SK-N-SH (cell line): ENCODE data around the gene GRAMD1B. TPM values are rescaled to one million over a fixed set of nuclear protein-coding genes. Genes with fewer than 3 reads are reported as not detected.

ENCODE experiments used
- CTCF ChIA-PET: fragments of 300-600, 350-600 bp; formaldehyde crosslinking; extraction: SDS; loops from one replicate; lab custom pipeline; 2021; lab: Yijun Ruan, JAX
- POLR2A ChIA-PET: fragments of 350-600 bp; sonication (Branson Sonifier 250); formaldehyde crosslinking; extraction: SDS; loops from one replicate; lab custom pipeline; 2020; ENCODE audit warnings: antibody characterized with exemption, inconsistent platforms; lab: Yijun Ruan, JAX
- DNase-seq: peaks from one replicate; pipeline ENCODE4 v3.0.0; 2012
- H2AFZ ChIP-seq: fragments of 200-600 bp; sonication (generic); 2 replicates; pipeline ENCODE4 v1.8.1; 2016; ENCODE audit warnings: antibody characterized with exemption, mild to moderate bottlenecking, low read depth
- H3F3A ChIP-seq: fragments of 200-600 bp; sonication (generic); replicated peaks from 2 replicates; pipeline ENCODE3; 2016; ENCODE audit warnings: antibody characterized with exemption, mild to moderate bottlenecking; ENCODE audit not compliant: insufficient read depth
- H3K27ac ChIP-seq, 2 experiments: fragments of 200-500 bp in 1 of 2; fragments of 200-600 bp in 1 of 2; sonication (Bioruptor generic) in 1 of 2; sonication (generic), shearing (Covaris generic) in 1 of 2; 2 replicates each; pipeline versions ENCODE4 v1.5.1 to v1.6.1; 2014 to 2016; ENCODE audit warnings: low read depth in 2 of 2, inconsistent platforms in 1 of 2, low read length in 1 of 2, mild to moderate bottlenecking in 1 of 2, mixed read lengths in 1 of 2
- H3K27me3 ChIP-seq: fragments of 200-600 bp; sonication (generic), shearing (Covaris generic); 2 replicates; pipeline ENCODE4 v1.6.1; 2016; ENCODE audit warnings: mixed run types; ENCODE audit not compliant: insufficient read depth
- H3K36me3 ChIP-seq, 2 experiments: fragments of 200-500 bp in 1 of 2; fragments of 200-600 bp in 1 of 2; sonication (Bioruptor generic) in 1 of 2; sonication (generic) in 1 of 2; replicated peaks in 1 of 2; 2 replicates each; pipeline versions ENCODE3 to v1.5.1; 2014 to 2016; ENCODE audit warnings: low read length in 1 of 2, mild to moderate bottlenecking in 1 of 2; ENCODE audit not compliant: insufficient read depth in 2 of 2, control insufficient read depth in 1 of 2
- H3K4me1 ChIP-seq, 2 experiments: fragments of 200-500 bp in 1 of 2; fragments of 200-600 bp in 1 of 2; sonication (Bioruptor generic) in 1 of 2; sonication (generic), shearing (Covaris generic) in 1 of 2; 2 replicates each; pipeline versions ENCODE4 v1.5.1 to v1.6.1; 2014 to 2016; ENCODE audit warnings: low read depth in 1 of 2, low read length in 1 of 2, mixed run types in 1 of 2; ENCODE audit not compliant: insufficient read depth in 2 of 2, control insufficient read depth in 1 of 2
- H3K4me2 ChIP-seq: fragments of 200-600 bp; sonication (generic), shearing (Covaris generic); 2 replicates; pipeline ENCODE4 v1.6.1; 2017; ENCODE audit warnings: mixed run types
- H3K4me3 ChIP-seq, 2 experiments: fragments of 200-500 bp in 1 of 2; fragments of 200-600 bp in 1 of 2; sonication (Bioruptor generic) in 1 of 2; sonication (generic), shearing (Covaris generic) in 1 of 2; 2 replicates each; pipeline versions ENCODE4 v1.5.1 to v1.8.1; 2014 to 2016; ENCODE audit warnings: low read depth in 2 of 2, inconsistent platforms in 1 of 2, low read length in 1 of 2, mild to moderate bottlenecking in 1 of 2, mixed read lengths in 1 of 2, moderate library complexity in 1 of 2
- H3K79me2 ChIP-seq: fragments of 200-600 bp; sonication (generic); 2 replicates; pipeline ENCODE4 v1.8.1; 2017; ENCODE audit warnings: mild to moderate bottlenecking; ENCODE audit not compliant: insufficient read depth
- H3K9ac ChIP-seq: fragments of 200-600 bp; sonication (generic); 2 replicates; pipeline ENCODE4 v1.6.1; 2017; ENCODE audit warnings: mixed run types
- H3K9me2 ChIP-seq: fragments of 200-600 bp; sonication (generic); 2 replicates; pipeline ENCODE4 v1.6.1; 2017; ENCODE audit warnings: mixed run types
- H3K9me3 ChIP-seq: fragments of 200-600 bp; sonication (generic); 2 replicates; pipeline ENCODE4 v1.6.1; 2017; ENCODE audit warnings: mixed run types, mild to moderate bottlenecking, moderate library complexity
- H4K20me1 ChIP-seq: fragments of 200-600 bp; sonication (generic); 2 replicates; pipeline ENCODE4 v1.6.1; 2017; ENCODE audit warnings: mild to moderate bottlenecking, mixed run types; ENCODE audit not compliant: insufficient read depth
- ELF1 ChIP-seq: IDR thresholded peaks from 2 replicates; pipeline ENCODE4 v1.4.0; 2012
- EZH2phosphoT487 ChIP-seq: fragments of 200-600 bp; sonication (generic); IDR thresholded peaks from 2 replicates; pipeline ENCODE4 v1.6.1; 2017; ENCODE audit warnings: low read depth, mixed run types, mild to moderate bottlenecking, antibody characterized with exemption, moderate library complexity, borderline replicate concordance
- FOXJ3 ChIP-seq: sonication (generic); formaldehyde crosslinking; IDR thresholded peaks from 2 replicates; pipeline ENCODE4 v1.5.1; 2020; ENCODE audit warnings: mild to moderate bottlenecking, missing genetic modification reagents
- IRF3 ChIP-seq: fragments of 150-350 bp; IDR thresholded peaks from 2 replicates; pipeline ENCODE4 v1.6.1; 2016; ENCODE audit warnings: mild to moderate bottlenecking, low read depth, low read length
- MXI1 ChIP-seq: IDR thresholded peaks from 2 replicates; pipeline ENCODE4 v1.6.1; 2012; ENCODE audit warnings: mild to moderate bottlenecking, low read depth, low read length, improper control_type of control experiment
- NFIC ChIP-seq: IDR thresholded peaks from 2 replicates; pipeline ENCODE4 v1.4.0; 2012; ENCODE audit warnings: borderline replicate concordance
- NRF1 ChIP-seq: IDR thresholded peaks from 2 replicates; pipeline ENCODE4 v1.6.1; 2012; ENCODE audit warnings: low read depth, mild to moderate bottlenecking, low read length
- POLR2AphosphoS5 ChIP-seq: IDR thresholded peaks from 2 replicates; pipeline ENCODE4 v1.6.1; 2012; ENCODE audit warnings: low read depth, low read length
- RAD21 ChIP-seq: IDR thresholded peaks from 2 replicates; pipeline ENCODE4 v1.6.1; 2012; ENCODE audit warnings: mild to moderate bottlenecking, low read length
- RCOR1 ChIP-seq: fragments of 150-350 bp; IDR thresholded peaks from 2 replicates; pipeline ENCODE4 v1.6.1; 2017; ENCODE audit warnings: antibody characterized with exemption, low read length
- RXRA ChIP-seq: IDR thresholded peaks from 2 replicates; pipeline ENCODE4 v1.4.0; 2012; ENCODE audit warnings: low read depth, mild to moderate bottlenecking, borderline replicate concordance
- SIN3A ChIP-seq: IDR thresholded peaks from 2 replicates; pipeline ENCODE4 v1.6.1; 2012; ENCODE audit warnings: low read depth, mild to moderate bottlenecking, low read length, moderate library complexity, borderline replicate concordance
- TAF1 ChIP-seq: IDR thresholded peaks from 2 replicates; pipeline ENCODE4 v1.6.1; 2012; ENCODE audit warnings: low read depth, mild to moderate bottlenecking, low read length, moderate library complexity, borderline replicate concordance
- TCF12 ChIP-seq: IDR thresholded peaks from 2 replicates; pipeline ENCODE4 v1.4.0; 2012
- TEAD4 ChIP-seq: IDR thresholded peaks from 2 replicates; pipeline ENCODE4 v1.4.0; 2012; ENCODE audit warnings: mild to moderate bottlenecking, borderline replicate concordance; ENCODE audit not compliant: insufficient read depth
- USF1 ChIP-seq: IDR thresholded peaks from 2 replicates; pipeline ENCODE4 v1.4.0; 2012; ENCODE audit warnings: low read depth, borderline replicate concordance
- YY1 ChIP-seq: IDR thresholded peaks from 2 replicates; pipeline ENCODE4 v1.4.0; 2012; ENCODE audit warnings: low read depth, mild to moderate bottlenecking
- WGBS: methylation state at CpG from one replicate; pipeline ENCODE4 v1.1.6; 2017; ENCODE audit warnings: low lambda C conversion rate; 5-methylcytosine and 5-hydroxymethylcytosine counted together
- polyA plus RNA-seq, 3 experiments: library from polyadenylated mRNA; depleted of rRNA; stranded (reverse); fragments of >200 nt; gene quantifications; 2 replicates each; pipeline ENCODE4 v1.2.3, GENCODE V29; 2012
- TF ChIP-seq, protein P1 (sequence below): IDR thresholded peaks from 2 replicates; pipeline ENCODE4 v1.4.0; 2012; ENCODE audit warnings: low read depth
- TF ChIP-seq, protein P2 (sequence below): IDR thresholded peaks from 2 replicates; pipeline ENCODE4 v1.6.1; 2012; ENCODE audit warnings: mild to moderate bottlenecking, low read depth, low read length, moderate library complexity

The GRAMD1B gene
- polyA plus RNA-seq, 1 of the 3 experiments (the other 2 are of a cell fraction): 14.5 TPM

DNA sequence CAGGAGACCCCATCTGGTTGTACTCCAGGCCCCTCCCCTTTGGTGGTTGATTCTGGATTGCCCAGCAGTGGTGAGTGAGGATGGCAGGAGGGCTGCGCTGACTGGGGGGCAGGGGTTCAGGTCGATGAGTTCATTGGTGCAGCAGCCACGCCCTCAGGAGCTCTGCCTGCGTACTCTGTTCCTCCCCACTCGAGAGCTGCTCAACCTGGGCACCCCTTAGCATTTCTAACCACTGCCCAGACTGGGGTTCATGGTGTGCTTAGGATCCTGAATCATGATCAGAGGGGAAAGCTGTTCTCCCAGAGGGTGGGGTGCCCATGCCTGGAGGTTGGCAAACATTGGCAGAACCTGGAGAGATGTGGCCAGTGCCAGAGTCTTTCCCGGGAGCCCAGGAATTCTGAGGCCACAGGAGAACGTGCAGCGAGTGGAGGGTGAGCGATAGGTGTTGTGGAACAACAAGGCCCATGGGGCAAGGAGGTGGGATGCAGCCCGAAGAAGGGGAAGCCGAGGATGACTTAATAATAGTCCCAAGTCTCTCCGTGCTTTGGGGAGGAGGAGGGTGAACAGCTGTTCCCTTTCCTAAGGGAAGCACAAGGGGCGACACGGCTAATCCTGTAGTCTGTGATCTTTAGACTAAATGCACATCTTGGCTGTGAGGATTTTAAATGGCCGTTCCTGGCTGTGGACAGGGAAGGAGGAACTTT lies 148.9 kb downstream of the GRAMD1B start:
- Histone ChIP-seq H3K9me3 (no peaks in the 10 kb centered on the region), H3K27ac (no peak overlapping the region), H2AFZ (no peak overlapping the region), H3F3A (peaks cover 6% of the 10 kb centered on the region), H3K4me1 (peaks cover 6 to 19% of the 10 kb centered on the region in 2 experiments; a peak in 2 of 4 replicates), H4K20me1 (peaks cover 11% of the 10 kb centered on the region; the same call in 1 of the 2 replicates), H3K9ac (no peak overlapping the region), H3K4me3 (no peak overlapping the region), H3K9me2 (no peaks in the 10 kb centered on the region), H3K27me3 (no peaks in the 10 kb centered on the region), H3K36me3 (no peaks in the 10 kb centered on the region), H3K4me2 (no peak overlapping the region), H3K79me2 (no peaks in the 10 kb centered on the region)
- TF ChIP-seq IRF3 (no peak), NFIC (no peak), POLR2AphosphoS5 (no peak), ELF1 (no peak), SIN3A (no peak), TAF1 (no peak), RAD21 (no peak), RXRA (no peak), EZH2phosphoT487 (no peak), USF1 (no peak), YY1 (no peak), TEAD4 (no peak), FOXJ3 (CRISPR knock-in tag) (no peak), MXI1 (no peak), NRF1 (no peak), TCF12 (no peak), RCOR1 (no peak)
- TF ChIP-seq, protein P1, sequence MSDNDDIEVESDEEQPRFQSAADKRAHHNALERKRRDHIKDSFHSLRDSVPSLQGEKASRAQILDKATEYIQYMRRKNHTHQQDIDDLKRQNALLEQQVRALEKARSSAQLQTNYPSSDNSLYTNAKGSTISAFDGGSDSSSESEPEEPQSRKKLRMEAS: no peak
- TF ChIP-seq, protein P2, sequence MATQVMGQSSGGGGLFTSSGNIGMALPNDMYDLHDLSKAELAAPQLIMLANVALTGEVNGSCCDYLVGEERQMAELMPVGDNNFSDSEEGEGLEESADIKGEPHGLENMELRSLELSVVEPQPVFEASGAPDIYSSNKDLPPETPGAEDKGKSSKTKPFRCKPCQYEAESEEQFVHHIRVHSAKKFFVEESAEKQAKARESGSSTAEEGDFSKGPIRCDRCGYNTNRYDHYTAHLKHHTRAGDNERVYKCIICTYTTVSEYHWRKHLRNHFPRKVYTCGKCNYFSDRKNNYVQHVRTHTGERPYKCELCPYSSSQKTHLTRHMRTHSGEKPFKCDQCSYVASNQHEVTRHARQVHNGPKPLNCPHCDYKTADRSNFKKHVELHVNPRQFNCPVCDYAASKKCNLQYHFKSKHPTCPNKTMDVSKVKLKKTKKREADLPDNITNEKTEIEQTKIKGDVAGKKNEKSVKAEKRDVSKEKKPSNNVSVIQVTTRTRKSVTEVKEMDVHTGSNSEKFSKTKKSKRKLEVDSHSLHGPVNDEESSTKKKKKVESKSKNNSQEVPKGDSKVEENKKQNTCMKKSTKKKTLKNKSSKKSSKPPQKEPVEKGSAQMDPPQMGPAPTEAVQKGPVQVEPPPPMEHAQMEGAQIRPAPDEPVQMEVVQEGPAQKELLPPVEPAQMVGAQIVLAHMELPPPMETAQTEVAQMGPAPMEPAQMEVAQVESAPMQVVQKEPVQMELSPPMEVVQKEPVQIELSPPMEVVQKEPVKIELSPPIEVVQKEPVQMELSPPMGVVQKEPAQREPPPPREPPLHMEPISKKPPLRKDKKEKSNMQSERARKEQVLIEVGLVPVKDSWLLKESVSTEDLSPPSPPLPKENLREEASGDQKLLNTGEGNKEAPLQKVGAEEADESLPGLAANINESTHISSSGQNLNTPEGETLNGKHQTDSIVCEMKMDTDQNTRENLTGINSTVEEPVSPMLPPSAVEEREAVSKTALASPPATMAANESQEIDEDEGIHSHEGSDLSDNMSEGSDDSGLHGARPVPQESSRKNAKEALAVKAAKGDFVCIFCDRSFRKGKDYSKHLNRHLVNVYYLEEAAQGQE: no peak
- POLR2A ChIA-PET: no interaction called here
- WGBS: 97% methylated on average over 10 of the region's 15 CpGs
- CTCF ChIA-PET: interaction anchor here (1.1 to 4.6 kb wide), 11 partner anchors 12 to 277 kb away, joined by 3 to 48 read pairs (median 26); no protein-coding TSS in a partner anchor
- DNase-seq: no peak
